HG02943 (cell line): Measurements from ENCODE around the gene FAM149A.

Source experiments
- ATAC-seq: cut with Tn5 transposase; IDR thresholded peaks from one replicate; pipeline ENCODE4 v1.9.1; 2021; ENCODE audit warnings: mild to moderate bottlenecking, low read depth, moderate library complexity; ENCODE audit not compliant: unreplicated experiment

FAM149A gene

GRCh38 chr4:186104114-186104889 lies at the start of gene FAM149A:
Gene FAM149A, plus strand, starts transcription at chr4:186104704.
- ATAC-seq = peak; percentile 64

GRCh38 chr4:186058253-186058979 lies 46.1 kb upstream of the FAM149A start:
- peak; percentile 100 for ATAC-seq

GRCh38 chr4:186058980-186059316 lies 45.6 kb upstream of the FAM149A start:
- no peak for ATAC-seq

- no peak for ATAC-seq
These were observed 42.6 kb upstream of the FAM149A start for GRCh38 chr4:186061921-186062320.

GRCh38 chr4:186067757-186068385 lies 36.6 kb upstream of the FAM149A start:
- peak; percentile 83 for ATAC-seq

GRCh38 chr4:186068581-186069348 lies 35.7 kb upstream of the FAM149A start, which contains the start of gene TLR3:
Gene TLR3, plus strand, starts transcription at chr4:186069156. Its CDS starts 7,464 bp downstream, at chr4:186076620.
- ATAC-seq = no peak

GRCh38 chr4:186069729-186070128 lies 34.8 kb upstream of the FAM149A start:
- ATAC-seq = no peak

GRCh38 chr4:186072516-186072915 lies 32.0 kb upstream of the FAM149A start:
- no peak for ATAC-seq

GRCh38 chr4:186074189-186074588 lies 30.3 kb upstream of the FAM149A start:
- ATAC-seq = no peak

- no peak for ATAC-seq
These were observed 25.4 kb upstream of the FAM149A start for GRCh38 chr4:186078981-186079638.

- no peak for ATAC-seq
These were observed 24.8 kb upstream of the FAM149A start for GRCh38 chr4:186079694-186080093.

GRCh38 chr4:186081202-186081807 lies 23.2 kb upstream of the FAM149A start:
- no peak for ATAC-seq

- no peak for ATAC-seq
These were observed 22.3 kb upstream of the FAM149A start for GRCh38 chr4:186082221-186082620.

- no peak for ATAC-seq
These were observed 16.0 kb upstream of the FAM149A start for GRCh38 chr4:186088523-186088922.

- no peak for ATAC-seq
These were observed 12.2 kb upstream of the FAM149A start for GRCh38 chr4:186092296-186092695.

GRCh38 chr4:186095406-186095805 lies 9.1 kb upstream of the FAM149A start:
- ATAC-seq = no peak

GRCh38 chr4:186096681-186097165 lies 7.8 kb upstream of the FAM149A start:
- ATAC-seq = no peak

GRCh38 chr4:186097386-186097785 lies 7.1 kb upstream of the FAM149A start:
- ATAC-seq = no peak

- ATAC-seq = no peak
These were observed 1.6 kb upstream of the FAM149A start for GRCh38 chr4:186102931-186103330.
